HG02798 (cell line): ENCODE data around the gene DLL4.

Experiments used
- ATAC-seq: cut with Tn5 transposase; IDR thresholded peaks from one replicate; pipeline ENCODE4 v1.9.1; 2021; ENCODE audit warnings: mild to moderate bottlenecking; ENCODE audit not compliant: unreplicated experiment, poor library complexity

The DLL4 gene

GRCh38 chr15:40906091-40906990 is 22.8 kb upstream of the DLL4 start:
- ATAC-seq, result peak; percentile 78

- ATAC-seq, result no peak
These were observed 21.9 kb upstream of the DLL4 start for GRCh38 chr15:40906991-40907802.

GRCh38 chr15:40908095-40908494 is 21.0 kb upstream of the DLL4 start:
- ATAC-seq, result no peak

- ATAC-seq, result no peak
These were observed 19.2 kb upstream of the DLL4 start for GRCh38 chr15:40909662-40910630.

- ATAC-seq, result no peak
These were observed 18.0 kb upstream of the DLL4 start for GRCh38 chr15:40911141-40911540.

GRCh38 chr15:40911693-40912092 is 17.4 kb upstream of the DLL4 start:
- no peak for ATAC-seq

- ATAC-seq, result no peak
These were observed 16.7 kb upstream of the DLL4 start for GRCh38 chr15:40912478-40912877.

- no peak for ATAC-seq
These were observed 15.1 kb upstream of the DLL4 start for GRCh38 chr15:40914013-40914412.

- no peak for ATAC-seq
These were observed 14.7 kb upstream of the DLL4 start for GRCh38 chr15:40914486-40914885.

- no peak for ATAC-seq
These were observed 14.0 kb upstream of the DLL4 start for GRCh38 chr15:40915116-40915661.

- no peak for ATAC-seq
These were observed 13.5 kb upstream of the DLL4 start for GRCh38 chr15:40915679-40916078.

- ATAC-seq, result no peak
These were observed 11.6 kb upstream of the DLL4 start for GRCh38 chr15:40917585-40917984.

- ATAC-seq, result no peak
These were observed 10.9 kb upstream of the DLL4 start for GRCh38 chr15:40918146-40918798.

GRCh38 chr15:40918799-40919392 is 10.2 kb upstream of the DLL4 start:
- no peak for ATAC-seq

GRCh38 chr15:40921949-40922607 is 7.1 kb upstream of the DLL4 start:
- no peak for ATAC-seq

GRCh38 chr15:40922608-40923005 is 6.5 kb upstream of the DLL4 start:
- no peak for ATAC-seq

- no peak for ATAC-seq
These were observed 5.6 kb upstream of the DLL4 start for GRCh38 chr15:40923551-40923950.

GRCh38 chr15:40925495-40925862 is 3.7 kb upstream of the DLL4 start:
- ATAC-seq, result no peak
